H1 (cell line): Measurements from ENCODE around the gene TAPT1. TPM values are rescaled to one million over a fixed set of nuclear protein-coding genes. Genes with fewer than 3 reads are reported as not detected.

Source experiments
- CTCF ChIA-PET: fragments of 300-600 bp; sonication (Branson Sonifier 250); formaldehyde crosslinking; loops from one replicate; lab custom pipeline; 2021; ENCODE audit not compliant: partially characterized antibody; lab: Charles Lee
- POLR2A ChIA-PET: fragments of 300-600 bp; sonication (Branson Sonifier 250); formaldehyde crosslinking; loops from one replicate; lab custom pipeline; 2021; ENCODE audit warnings: inconsistent platforms; ENCODE audit not compliant: partially characterized antibody; lab: Charles Lee
- DNase-seq, 2 experiments: peaks; one replicate each; pipeline versions ENCODE4 v3.0.0 to v3.0.0-alpha.2; 2010 to 2022; ENCODE audit warnings: low spot score in 2 of 2, low read depth in 1 of 2, mixed read lengths in 1 of 2
- FAIRE-seq: peaks from 2 replicates; lab custom pipeline; 2011; peaks lifted over from hg19 to GRCh38; lab: Jason Lieb, UNC
- H2AFZ ChIP-seq: 2 replicates; pipeline ENCODE4 v1.8.1; 2012; ENCODE audit warnings: low read length, inconsistent platforms
- H2AK5ac ChIP-seq: 2 replicates; pipeline ENCODE4 v1.6.1; 2013; ENCODE audit warnings: low read depth, low read length
- H2BK120ac ChIP-seq: replicated peaks from 2 replicates; pipeline ENCODE3; 2013; ENCODE audit warnings: low read depth, low read length, inconsistent platforms
- H2BK12ac ChIP-seq: 2 replicates; pipeline ENCODE4 v1.6.1; 2013; ENCODE audit warnings: low read depth, low read length
- H2BK15ac ChIP-seq: 2 replicates; pipeline ENCODE4 v1.6.1; 2013; ENCODE audit warnings: low read length
- H2BK20ac ChIP-seq: 2 replicates; pipeline ENCODE4 v1.6.1; 2013; ENCODE audit warnings: low read length
- H2BK5ac ChIP-seq: 2 replicates; pipeline ENCODE4 v1.6.1; 2013; ENCODE audit warnings: low read depth, low read length
- H3K14ac ChIP-seq: 2 replicates; pipeline ENCODE4 v1.6.1; 2013; ENCODE audit warnings: inconsistent platforms; ENCODE audit not compliant: insufficient read length
- H3K18ac ChIP-seq: 2 replicates; pipeline ENCODE4 v1.6.1; 2013; ENCODE audit warnings: low read length; ENCODE audit errors: extremely low read depth
- H3K23ac ChIP-seq: 2 replicates; pipeline ENCODE4 v1.6.1; 2013; ENCODE audit warnings: inconsistent platforms; ENCODE audit not compliant: insufficient read length
- H3K23me2 ChIP-seq: 2 replicates; pipeline ENCODE4 v1.6.1; 2013; ENCODE audit warnings: low read depth, low read length
- H3K27ac ChIP-seq: 2 replicates; pipeline ENCODE4 v1.6.1; 2011; ENCODE audit warnings: low read depth, low read length, inconsistent platforms
- H3K27me3 ChIP-seq, 4 experiments: replicated peaks in 1 of 4; 1 replicate in 1 of 4; 2 replicates in 3 of 4; pipeline versions ENCODE4 v1.6.1 to v1.8.1; 2011 to 2013; ENCODE audit warnings: low read length in 3 of 4, mild to moderate bottlenecking in 3 of 4, inconsistent platforms in 2 of 4, mixed read lengths in 2 of 4, moderate library complexity in 1 of 4; ENCODE audit not compliant: control insufficient read depth in 3 of 4, insufficient read depth in 3 of 4; ENCODE audit errors: extremely low read depth in 1 of 4
- H3K36me3 ChIP-seq, 4 experiments: 2 replicates each; pipeline versions ENCODE4 v1.6.1 to v1.8.1; 2011 to 2013; ENCODE audit warnings: mild to moderate bottlenecking in 4 of 4, low read length in 3 of 4, moderate library complexity in 2 of 4, control low read depth in 1 of 4, inconsistent platforms in 1 of 4; ENCODE audit not compliant: insufficient read depth in 4 of 4, control insufficient read depth in 2 of 4
- H3K4ac ChIP-seq: replicated peaks from 2 replicates; pipeline ENCODE3; 2013; ENCODE audit warnings: low read length, low read depth, mixed read lengths, inconsistent platforms; ENCODE audit not compliant: insufficient read length
- H3K4me1 ChIP-seq, 4 experiments: replicated peaks in 1 of 4; 1 replicate in 1 of 4; 2 replicates in 3 of 4; pipeline versions ENCODE4 v1.6.1 to v1.8.1; 2011 to 2013; ENCODE audit warnings: low read length in 3 of 4, inconsistent platforms in 2 of 4, mixed read lengths in 1 of 4; ENCODE audit not compliant: insufficient read depth in 4 of 4, control insufficient read depth in 3 of 4
- H3K4me2 ChIP-seq, 2 experiments: 2 replicates each; pipeline versions ENCODE4 v1.6.1 to v1.8.1; 2011 to 2013; ENCODE audit warnings: low read depth in 2 of 2, low read length in 2 of 2, control low read depth in 1 of 2, inconsistent platforms in 1 of 2, mild to moderate bottlenecking in 1 of 2; ENCODE audit not compliant: insufficient read depth in 1 of 2
- H3K4me3 ChIP-seq, 4 experiments: fragments of 200-600, 300-600 bp in 1 of 4; sonication (generic), shearing (Covaris generic), sonication (Bioruptor Twin) in 1 of 4; 2 replicates each; pipeline versions ENCODE4 v1.5.1 to v1.8.1; 2011 to 2016; ENCODE audit warnings: low read length in 4 of 4, low read depth in 3 of 4, control low read depth in 2 of 4, inconsistent platforms in 2 of 4, mild to moderate bottlenecking in 2 of 4, mixed read lengths in 1 of 4, moderate library complexity in 1 of 4; ENCODE audit not compliant: insufficient read depth in 2 of 4; ENCODE audit errors: extremely low read depth in 1 of 4
- H3K56ac ChIP-seq: replicated peaks from 2 replicates; pipeline ENCODE3; 2013; ENCODE audit warnings: low read depth, mild to moderate bottlenecking, mixed read lengths, low read length, inconsistent platforms; ENCODE audit not compliant: insufficient read length
- H3K79me1 ChIP-seq: 2 replicates; pipeline ENCODE4 v1.6.1; 2013; ENCODE audit warnings: low read depth, low read length, control low read depth
- H3K79me2 ChIP-seq, 2 experiments: 2 replicates each; pipeline versions ENCODE4 v1.6.1 to v1.8.1; 2012 to 2013; ENCODE audit warnings: low read length in 2 of 2, mild to moderate bottlenecking in 2 of 2, inconsistent platforms in 1 of 2; ENCODE audit not compliant: insufficient read depth in 2 of 2, control insufficient read depth in 1 of 2
- H3K9ac ChIP-seq, 4 experiments: replicated peaks in 1 of 4; 1 replicate in 1 of 4; 2 replicates in 3 of 4; pipeline versions ENCODE4 v1.6.1 to v1.8.1; 2011 to 2013; ENCODE audit warnings: low read depth in 3 of 4, low read length in 3 of 4, control low read depth in 2 of 4, mild to moderate bottlenecking in 2 of 4, moderate library complexity in 2 of 4, inconsistent platforms in 1 of 4; ENCODE audit errors: extremely low read depth in 1 of 4
- H3K9me3 ChIP-seq, 2 experiments: 2 replicates each; pipeline versions ENCODE4 v1.6.1 to v1.8.1; 2012 to 2013; ENCODE audit warnings: mild to moderate bottlenecking in 2 of 2, moderate library complexity in 2 of 2, control low read depth in 1 of 2, inconsistent platforms in 1 of 2, low read depth in 1 of 2, low read length in 1 of 2, mixed read lengths in 1 of 2; ENCODE audit not compliant: insufficient read depth in 2 of 2
- H4K20me1 ChIP-seq, 2 experiments: replicated peaks in 1 of 2; 2 replicates each; pipeline versions ENCODE3 to v1.8.1; 2011 to 2013; ENCODE audit warnings: inconsistent platforms in 2 of 2, low read length in 2 of 2, mild to moderate bottlenecking in 1 of 2; ENCODE audit not compliant: insufficient read depth in 2 of 2, control insufficient read depth in 1 of 2
- H4K5ac ChIP-seq: 2 replicates; pipeline ENCODE4 v1.6.1; 2013; ENCODE audit warnings: low read length, low read depth, mixed read lengths, inconsistent platforms; ENCODE audit not compliant: insufficient read length
- H4K8ac ChIP-seq: 2 replicates; pipeline ENCODE4 v1.8.0; 2013; ENCODE audit warnings: mild to moderate bottlenecking, moderate library complexity, low read length, inconsistent platforms; ENCODE audit not compliant: insufficient read depth; ENCODE audit errors: extremely low read depth
- H4K91ac ChIP-seq: replicated peaks from 2 replicates; pipeline ENCODE3; 2013; ENCODE audit warnings: low read length, mixed read lengths, inconsistent platforms; ENCODE audit not compliant: insufficient read length
- WGBS, 2 experiments: shearing (Covaris generic) in 1 of 2; methylation state at CpG; one replicate each; pipeline versions ENCODE4 v1.1.6 to v1.1.7; 2013 to 2015; ENCODE audit warnings: low lambda C conversion rate in 2 of 2, mixed read lengths in 2 of 2, inconsistent platforms in 1 of 2, low coverage in 1 of 2, missing lambda C conversion rate in 1 of 2; ENCODE audit not compliant: insufficient replicate concordance in 2 of 2, insufficient coverage in 1 of 2, insufficient read length in 1 of 2; ENCODE audit errors: extremely low coverage in 1 of 2, missing lambda C conversion rate in 1 of 2; 5-methylcytosine and 5-hydroxymethylcytosine counted together
- polyA plus RNA-seq, 7 experiments: library from polyadenylated mRNA; depleted of rRNA in 3 of 7; stranded (reverse) in 5 of 7; unstranded in 2 of 7; fragments of >200 nt in 5 of 7; fragments of 200-250 nt in 2 of 7; gene quantifications; 1 replicate in 5 of 7; 2 replicates in 1 of 7; 4 replicates in 1 of 7; pipeline versions ENCODE4 v1.2.1 to v1.2.3, GENCODE V29; 2011 to 2013; ENCODE audit warnings: missing spikeins in 2 of 7, mixed read lengths in 2 of 7
- total RNA-seq: library from RNA; stranded (reverse); fragmentation: NEBNext Ultra II Directional; extraction: Animal tissue kit (Norgen Biotek cat#: 25700); gene quantifications from 2 replicates; pipeline ENCODE4 v1.2.1, GENCODE V29; 2021

The TAPT1 gene
- total and polyA plus RNA-seq, 2 of the 8 experiments (the other 6 are each of a cell fraction or from before 2014, with no cell fraction given): 4.2 to 15.3 TPM

DNA sequence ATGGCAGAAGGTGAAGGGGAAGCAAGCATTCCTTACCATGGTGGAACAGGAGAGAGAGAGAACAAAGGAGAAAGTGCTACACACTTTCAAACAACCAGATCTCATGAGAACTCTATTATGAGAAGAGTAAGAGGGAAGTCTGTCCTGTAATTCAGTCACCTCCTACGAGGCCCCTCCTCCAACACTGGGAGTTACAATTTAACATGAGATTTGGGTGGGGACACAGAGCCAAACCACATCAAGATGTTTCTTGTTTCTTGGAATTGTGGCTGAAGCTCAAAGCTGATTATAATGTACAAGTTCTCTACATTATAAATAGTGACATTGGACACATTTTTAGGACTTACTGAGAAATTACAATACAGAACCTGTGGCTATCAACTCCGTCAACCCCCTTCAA is 29.5 kb upstream of the TAPT1 start:
- no peaks in the 10 kb centered on the region for H3K23me2 ChIP-seq
- H3K4me1 ChIP-seq: no peaks in the 10 kb centered on the region
- H4K8ac ChIP-seq: no peak overlapping the region
- H3K23ac ChIP-seq: no peak overlapping the region
- peaks cover 0 to 1% (median 0%) of the 10 kb centered on the region in 4 experiments; a peak in 1 of 7 replicates for H3K27me3 ChIP-seq
- no peak overlapping the region for H2BK5ac ChIP-seq
- H4K91ac ChIP-seq: no peak overlapping the region
- DNase-seq: no peak
- H3K79me1 ChIP-seq: no peaks in the 10 kb centered on the region
- CTCF ChIA-PET: no interaction called here
- no peak overlapping the region for H3K18ac ChIP-seq
- no peak overlapping the region for H2BK20ac ChIP-seq
- H3K14ac ChIP-seq: no peak overlapping the region
- H3K9ac ChIP-seq: no peak overlapping the region
- H2AFZ ChIP-seq: no peak overlapping the region
- no peak overlapping the region for H3K4ac ChIP-seq
- no peak overlapping the region for H3K4me3 ChIP-seq
- H3K36me3 ChIP-seq: peaks cover 0 to 3% (median 0%) of the 10 kb centered on the region in 4 experiments; a peak in 1 of 8 replicates
- no peak overlapping the region for H3K4me2 ChIP-seq
- no peak overlapping the region for H4K5ac ChIP-seq
- no peak overlapping the region for H2AK5ac ChIP-seq
- no peaks in the 10 kb centered on the region for H3K9me3 ChIP-seq
- no peak for FAIRE-seq
- H2BK12ac ChIP-seq: no peak overlapping the region
- H4K20me1 ChIP-seq: no peaks in the 10 kb centered on the region
- 93% methylated on average over 2 of the region's 2 CpGs; no CpG with 5 or more reads in 1 of the 2 experiments for WGBS, 2 experiments
- no peak overlapping the region for H2BK15ac ChIP-seq
- no peak overlapping the region for H2BK120ac ChIP-seq
- POLR2A ChIA-PET: no interaction called here
- no peak overlapping the region for H3K56ac ChIP-seq
- H3K27ac ChIP-seq: no peak overlapping the region
- H3K79me2 ChIP-seq: no peaks in the 10 kb centered on the region
